Suppressor macrophage treated with lipopolysaccharide for 1 hour (primary cell): ENCODE measurements around the gene MAPK8IP3.

Experiments used
- DNase-seq, 3 donors: peaks; one replicate each; pipeline ENCODE4 v3.0.0-alpha.2; 2020 to 2022

MAPK8IP3 gene, protein sequence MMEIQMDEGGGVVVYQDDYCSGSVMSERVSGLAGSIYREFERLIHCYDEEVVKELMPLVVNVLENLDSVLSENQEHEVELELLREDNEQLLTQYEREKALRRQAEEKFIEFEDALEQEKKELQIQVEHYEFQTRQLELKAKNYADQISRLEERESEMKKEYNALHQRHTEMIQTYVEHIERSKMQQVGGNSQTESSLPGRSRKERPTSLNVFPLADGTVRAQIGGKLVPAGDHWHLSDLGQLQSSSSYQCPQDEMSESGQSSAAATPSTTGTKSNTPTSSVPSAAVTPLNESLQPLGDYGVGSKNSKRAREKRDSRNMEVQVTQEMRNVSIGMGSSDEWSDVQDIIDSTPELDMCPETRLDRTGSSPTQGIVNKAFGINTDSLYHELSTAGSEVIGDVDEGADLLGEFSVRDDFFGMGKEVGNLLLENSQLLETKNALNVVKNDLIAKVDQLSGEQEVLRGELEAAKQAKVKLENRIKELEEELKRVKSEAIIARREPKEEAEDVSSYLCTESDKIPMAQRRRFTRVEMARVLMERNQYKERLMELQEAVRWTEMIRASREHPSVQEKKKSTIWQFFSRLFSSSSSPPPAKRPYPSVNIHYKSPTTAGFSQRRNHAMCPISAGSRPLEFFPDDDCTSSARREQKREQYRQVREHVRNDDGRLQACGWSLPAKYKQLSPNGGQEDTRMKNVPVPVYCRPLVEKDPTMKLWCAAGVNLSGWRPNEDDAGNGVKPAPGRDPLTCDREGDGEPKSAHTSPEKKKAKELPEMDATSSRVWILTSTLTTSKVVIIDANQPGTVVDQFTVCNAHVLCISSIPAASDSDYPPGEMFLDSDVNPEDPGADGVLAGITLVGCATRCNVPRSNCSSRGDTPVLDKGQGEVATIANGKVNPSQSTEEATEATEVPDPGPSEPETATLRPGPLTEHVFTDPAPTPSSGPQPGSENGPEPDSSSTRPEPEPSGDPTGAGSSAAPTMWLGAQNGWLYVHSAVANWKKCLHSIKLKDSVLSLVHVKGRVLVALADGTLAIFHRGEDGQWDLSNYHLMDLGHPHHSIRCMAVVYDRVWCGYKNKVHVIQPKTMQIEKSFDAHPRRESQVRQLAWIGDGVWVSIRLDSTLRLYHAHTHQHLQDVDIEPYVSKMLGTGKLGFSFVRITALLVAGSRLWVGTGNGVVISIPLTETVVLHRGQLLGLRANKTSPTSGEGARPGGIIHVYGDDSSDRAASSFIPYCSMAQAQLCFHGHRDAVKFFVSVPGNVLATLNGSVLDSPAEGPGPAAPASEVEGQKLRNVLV (N-terminal part only)

DNA sequence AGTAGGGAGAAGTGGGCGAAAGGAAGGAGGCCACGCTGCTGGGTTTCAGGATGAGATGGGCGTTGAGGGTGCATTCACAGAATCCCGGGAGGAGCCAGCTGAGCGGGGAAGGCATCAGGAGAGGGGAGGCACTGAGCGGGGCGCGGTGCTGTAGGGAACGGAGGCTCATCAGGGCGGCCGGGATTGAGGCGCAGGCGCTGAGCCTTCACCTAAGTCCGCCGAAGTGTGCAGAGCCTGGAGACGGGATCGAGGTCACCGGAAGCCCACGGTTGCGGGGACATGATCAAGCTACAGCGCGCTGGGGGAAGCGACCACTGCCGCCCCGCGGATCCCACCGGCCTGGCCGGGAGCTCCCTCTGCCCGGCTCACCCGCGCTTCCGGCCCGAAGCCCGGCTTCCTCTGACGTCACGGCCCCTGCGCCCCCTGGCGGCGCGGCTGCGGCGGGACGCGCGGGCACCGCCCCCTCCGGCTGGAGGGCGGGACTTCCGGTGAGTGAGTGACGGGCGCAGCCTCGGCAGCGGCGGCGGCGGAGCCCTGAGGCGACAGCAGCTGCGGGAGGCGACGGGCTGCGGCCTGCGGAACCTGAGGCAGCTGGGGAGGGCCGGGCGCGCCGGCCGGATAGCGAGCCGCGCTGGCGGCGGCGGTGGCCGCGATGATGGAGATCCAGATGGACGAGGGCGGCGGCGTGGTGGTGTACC, at the start of gene MAPK8IP3:
Gene MAPK8IP3, plus strand, starts transcription at position 508 of the 698 bp plus-strand sequence. Its CDS starts 145 bp downstream, at position 653.
- peak; percentile 92 to 98 (median 96) for DNase-seq

DNA sequence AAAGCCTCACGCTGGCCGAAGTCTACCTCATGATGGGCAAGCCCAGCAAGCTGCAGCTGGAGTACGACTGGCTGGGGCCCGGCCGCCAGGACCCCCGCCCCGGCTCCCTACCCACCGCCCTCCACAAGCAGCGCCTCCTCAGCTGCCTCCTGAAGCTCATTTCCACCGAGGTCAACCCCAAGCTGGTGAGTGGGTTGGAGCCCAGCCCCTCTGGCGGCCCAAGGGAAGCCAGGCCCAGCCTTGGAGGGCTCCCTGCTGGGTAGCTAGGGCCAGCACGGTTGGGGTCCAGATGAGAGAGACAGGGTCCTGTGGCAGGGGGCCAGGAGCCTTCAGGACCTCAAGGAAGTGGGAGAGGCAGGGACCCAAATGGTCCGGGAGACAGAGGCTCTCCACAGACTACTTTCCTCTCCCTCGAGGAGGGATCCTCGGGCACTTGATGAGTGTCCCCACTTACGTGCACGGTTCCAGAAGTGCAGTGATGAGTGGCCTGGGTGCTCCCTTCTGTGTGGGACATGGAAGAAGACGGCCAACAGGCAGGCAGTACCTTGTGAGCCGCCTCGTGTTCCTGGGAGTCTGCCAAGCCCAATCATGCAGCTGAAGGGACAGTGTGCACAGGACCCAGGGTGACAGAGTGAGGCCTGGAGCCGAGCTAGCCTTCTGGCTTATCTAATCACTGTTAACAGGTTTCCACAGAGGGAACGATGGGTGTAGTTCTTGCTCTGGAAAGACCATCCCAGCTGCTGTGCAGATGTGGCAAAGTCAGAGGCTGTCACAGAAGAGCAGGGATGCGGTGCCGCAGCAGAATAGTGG, 49.0 kb upstream of the MAPK8IP3 start:
- DNase-seq = no peak

DNA sequence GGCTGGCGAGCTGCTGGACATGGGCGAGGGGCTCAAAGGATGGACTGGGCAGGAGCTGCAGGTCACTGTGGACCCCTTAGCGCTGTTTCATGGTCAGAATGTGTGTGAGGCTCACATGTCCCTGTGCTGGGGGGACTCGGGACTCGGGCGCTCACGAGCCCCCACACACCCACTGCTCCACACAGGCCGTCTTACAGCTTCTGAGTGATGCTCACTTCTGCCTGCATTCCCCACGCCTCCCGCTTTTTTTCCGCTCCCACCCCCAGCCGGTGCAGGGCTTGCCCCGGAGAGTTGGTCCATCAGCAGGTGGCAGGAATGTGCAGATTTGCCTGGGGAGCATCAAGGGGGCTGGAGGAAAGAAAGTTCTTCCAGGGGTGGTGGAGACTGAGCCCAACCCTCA, 48.2 kb upstream of the MAPK8IP3 start:
- no peak for DNase-seq

DNA sequence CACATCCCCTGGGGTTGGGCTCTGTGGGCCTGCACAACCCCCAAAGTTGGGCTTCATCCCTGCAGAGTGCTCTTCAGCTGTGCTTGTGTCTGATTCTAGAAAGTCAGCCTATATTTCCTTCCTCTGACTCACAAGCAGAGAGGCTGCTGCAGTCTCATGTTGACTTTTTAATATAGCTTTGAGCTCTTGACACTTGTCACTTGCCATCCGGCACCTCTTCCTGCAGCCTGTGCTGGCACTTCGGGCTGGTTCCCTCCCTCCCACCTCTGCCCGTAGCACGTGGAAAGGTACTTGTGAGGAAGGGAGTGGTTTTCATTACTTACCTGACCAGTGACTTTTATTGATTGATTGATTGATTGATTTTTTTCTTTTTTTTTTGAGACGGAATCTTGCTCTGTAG, 47.0 kb upstream of the MAPK8IP3 start:
- no peak for DNase-seq

DNA sequence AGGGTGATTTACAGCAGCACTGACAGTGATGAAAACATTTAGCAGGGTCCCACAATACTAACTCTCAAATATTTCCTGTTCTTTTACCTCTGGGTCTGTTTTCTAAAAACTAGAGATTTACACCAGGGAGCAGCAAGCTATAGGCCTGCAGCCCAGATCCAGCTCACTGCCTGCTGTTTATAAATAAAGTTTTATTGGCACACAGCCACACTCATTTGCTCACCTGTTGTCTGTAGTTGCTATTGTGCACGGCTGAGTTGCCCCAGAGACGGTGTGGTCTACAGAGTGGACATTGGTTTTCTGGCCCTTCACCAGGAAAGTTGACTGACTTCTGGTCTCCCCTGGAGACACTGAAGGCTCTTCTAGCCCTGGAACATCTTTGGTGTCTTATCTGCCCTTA, 44.2 kb upstream of the MAPK8IP3 start:
- no peak for DNase-seq

DNA sequence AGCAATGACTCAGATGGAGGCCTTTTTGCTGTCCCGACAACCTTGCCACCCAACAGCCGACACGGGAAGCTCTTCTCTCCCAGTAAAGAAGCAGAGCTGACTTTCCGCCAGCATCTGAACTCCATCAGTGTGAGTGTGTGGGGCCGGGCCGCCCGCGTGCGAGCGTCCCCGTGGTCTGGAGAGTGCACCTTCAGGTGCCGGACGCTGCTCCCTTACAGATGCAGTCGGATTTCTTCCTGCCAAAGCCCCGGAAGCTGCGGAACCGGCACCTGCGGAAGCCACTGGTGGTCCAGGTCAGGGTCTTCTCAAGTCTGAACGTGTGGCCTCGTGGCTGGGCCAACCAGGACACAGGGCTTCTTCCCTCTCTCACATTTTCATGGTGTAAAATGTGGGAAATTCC, 43.5 kb upstream of the MAPK8IP3 start:
- DNase-seq = no peak

DNA sequence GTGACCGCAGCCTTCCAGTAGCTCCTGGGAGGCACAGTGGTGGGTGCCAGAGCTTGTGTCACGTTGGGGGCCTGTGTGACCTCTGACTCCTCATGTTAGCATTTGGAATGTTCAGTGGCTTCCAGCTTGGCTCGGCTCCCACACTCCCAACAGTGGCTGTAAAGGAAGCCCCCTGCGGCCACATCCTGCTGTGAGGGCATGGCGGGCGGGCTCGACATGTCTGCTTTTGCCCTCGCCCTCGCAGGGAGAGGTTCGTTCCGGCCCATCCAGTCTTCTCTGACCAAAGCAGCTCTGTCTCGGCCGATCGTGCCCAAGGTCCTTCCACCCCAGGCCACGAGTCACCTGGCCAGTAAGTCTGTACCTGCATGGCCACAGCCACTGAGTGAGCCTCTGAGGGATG, 40.2 kb upstream of the MAPK8IP3 start:
- no peak for DNase-seq

DNA sequence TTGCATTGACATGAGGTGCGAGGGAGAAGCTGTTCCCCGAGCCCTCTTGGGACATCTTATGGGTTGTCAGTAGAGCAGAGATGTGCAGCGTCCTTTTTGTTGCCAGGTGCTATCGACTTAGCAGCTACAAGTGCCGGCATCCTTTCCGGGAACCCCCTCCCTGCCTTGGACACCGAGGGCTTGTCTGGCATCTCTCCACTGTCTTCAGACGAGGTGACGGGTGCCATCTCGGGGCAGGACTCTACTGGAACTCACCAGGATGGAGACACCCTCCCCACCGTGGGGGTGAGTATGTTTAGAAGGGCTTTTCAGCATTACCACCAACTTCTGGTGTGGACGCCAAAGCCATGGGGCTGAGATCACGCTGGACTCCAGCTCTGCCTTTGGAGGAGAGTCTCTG, 39.7 kb upstream of the MAPK8IP3 start:
- no peak for DNase-seq

DNA sequence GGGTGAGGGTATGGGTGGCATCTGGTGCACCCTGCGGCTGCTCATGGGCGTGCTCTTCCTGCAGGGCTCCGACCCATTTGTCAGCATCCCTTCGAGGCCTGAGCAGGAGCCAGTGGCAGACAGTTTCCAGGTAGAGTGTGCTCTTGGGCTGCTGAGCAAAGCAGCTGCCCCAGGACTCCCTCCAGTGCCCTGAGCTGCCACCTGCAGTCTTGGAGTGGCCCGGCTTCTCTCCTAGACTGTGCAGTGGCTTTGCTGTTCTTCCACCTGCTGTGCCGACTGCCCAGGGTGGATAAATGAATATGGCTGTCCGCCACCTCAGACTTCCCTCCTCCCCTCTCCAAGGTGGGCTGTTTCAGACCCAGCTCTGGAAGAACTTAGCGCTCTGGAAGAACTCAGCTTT, 38.7 kb upstream of the MAPK8IP3 start:
- no peak for DNase-seq

DNA sequence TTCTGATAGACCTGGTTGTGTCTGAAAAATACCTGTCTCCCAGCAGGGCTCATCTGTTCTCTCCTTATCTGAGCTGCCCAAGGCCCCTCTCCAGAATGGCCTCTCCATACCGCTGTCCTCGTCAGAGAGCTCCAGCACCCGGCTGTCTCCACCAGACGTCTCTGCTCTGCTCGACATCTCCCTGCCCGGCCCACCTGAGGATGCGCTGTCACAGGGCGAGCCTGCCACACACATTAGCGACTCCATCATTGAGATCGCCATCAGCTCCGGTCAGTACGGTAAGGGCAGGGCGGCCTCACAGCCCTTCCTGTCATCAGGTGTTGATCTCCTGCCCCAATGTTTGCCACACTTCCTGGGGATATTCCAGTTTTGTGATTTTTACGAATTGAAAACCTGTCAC, 38.1 kb upstream of the MAPK8IP3 start:
- DNase-seq = no peak

DNA sequence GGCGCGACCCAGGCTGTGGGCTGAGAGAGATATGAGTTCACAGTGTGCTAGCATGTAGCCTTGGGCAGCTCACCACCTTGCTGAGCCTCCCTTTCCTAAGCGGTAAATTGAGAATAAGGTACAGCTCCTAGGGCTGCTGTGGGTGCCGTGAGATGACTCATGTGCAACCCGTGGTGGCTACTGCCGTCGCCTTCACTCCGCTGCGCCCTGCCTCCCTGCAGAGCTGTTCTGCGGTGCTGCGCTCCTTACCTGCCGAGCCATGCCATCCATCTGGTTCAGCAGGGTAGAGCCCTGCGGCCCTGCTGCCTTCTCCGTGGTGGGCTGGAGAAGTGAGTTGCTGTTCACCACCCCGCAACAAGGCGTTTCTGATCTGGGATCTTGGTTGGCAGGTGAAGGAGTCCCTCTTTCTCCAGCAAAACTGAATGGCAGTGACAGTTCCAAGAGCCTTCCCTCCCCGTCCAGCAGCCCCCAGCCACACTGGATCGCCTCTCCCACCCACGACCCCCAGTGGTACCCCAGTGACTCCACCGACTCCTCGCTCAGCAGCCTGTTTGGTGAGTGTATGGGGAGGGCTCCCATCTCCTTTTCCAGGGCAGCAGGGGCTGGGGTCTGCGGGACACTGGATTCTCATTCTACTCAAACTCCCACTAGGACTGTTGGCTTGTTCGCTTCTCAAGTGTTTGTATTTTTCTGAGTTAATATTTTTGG, 37.2 kb upstream of the MAPK8IP3 start:
- DNase-seq = no peak

DNA sequence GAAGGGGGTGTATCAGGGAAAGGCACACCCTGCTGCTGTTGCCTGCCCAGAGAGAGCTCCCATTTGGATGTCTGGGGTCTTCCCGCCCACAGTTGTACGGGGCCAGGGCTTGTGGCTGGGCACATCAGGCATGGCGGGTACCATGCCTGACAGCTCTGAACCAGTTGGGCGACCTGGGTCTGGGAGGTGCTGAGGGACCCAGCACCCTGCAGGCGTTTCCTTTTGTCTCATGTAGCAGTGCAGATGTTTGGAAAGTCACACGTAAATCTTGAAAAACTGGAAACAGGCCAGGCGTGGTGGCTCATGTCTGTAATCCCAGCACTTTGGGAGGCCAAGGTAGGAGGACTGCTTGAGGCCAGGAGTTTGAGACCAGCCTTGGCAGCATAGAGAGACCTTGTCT, 36.3 kb upstream of the MAPK8IP3 start:
- DNase-seq = no peak

DNA sequence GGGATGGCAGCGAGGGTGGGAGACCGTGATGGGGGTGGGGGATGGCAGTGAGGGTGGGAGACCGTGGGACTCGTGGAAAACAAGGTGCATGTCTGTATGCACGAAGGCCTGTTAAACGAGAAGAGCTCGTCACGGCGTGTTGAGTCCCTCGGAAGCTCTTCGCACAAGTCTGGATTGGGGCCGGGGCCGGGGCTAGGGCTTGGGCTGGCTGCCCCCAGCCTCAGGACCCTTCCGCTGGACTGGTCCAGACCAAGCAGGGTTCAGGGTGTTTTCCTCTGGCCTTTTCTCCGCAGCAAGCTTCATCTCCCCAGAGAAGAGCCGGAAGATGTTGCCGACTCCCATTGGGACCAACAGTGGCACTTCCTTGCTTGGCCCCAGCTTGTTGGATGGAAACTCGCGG, 35.6 kb upstream of the MAPK8IP3 start:
- no peak for DNase-seq

DNA sequence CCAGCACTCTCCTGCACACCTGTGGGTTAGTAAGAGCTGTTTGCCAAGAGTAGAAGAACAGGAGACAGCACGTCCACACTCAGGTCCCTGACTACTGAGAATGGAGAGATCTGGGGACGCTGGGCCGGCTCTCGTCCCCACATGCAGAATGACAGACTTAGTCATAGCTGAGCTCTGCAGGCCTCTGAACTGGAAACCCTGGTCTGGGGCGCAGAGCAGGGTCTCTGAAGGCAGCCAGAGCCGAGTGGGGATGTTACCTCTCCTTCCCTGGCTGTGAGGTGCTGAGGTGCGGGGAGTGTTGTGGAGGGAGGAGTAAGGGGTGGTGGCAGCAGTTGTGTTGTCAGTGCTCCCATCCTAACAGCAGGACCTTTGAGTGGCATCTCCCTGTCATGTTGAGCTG, 35.1 kb upstream of the MAPK8IP3 start:
- DNase-seq = no peak

DNA sequence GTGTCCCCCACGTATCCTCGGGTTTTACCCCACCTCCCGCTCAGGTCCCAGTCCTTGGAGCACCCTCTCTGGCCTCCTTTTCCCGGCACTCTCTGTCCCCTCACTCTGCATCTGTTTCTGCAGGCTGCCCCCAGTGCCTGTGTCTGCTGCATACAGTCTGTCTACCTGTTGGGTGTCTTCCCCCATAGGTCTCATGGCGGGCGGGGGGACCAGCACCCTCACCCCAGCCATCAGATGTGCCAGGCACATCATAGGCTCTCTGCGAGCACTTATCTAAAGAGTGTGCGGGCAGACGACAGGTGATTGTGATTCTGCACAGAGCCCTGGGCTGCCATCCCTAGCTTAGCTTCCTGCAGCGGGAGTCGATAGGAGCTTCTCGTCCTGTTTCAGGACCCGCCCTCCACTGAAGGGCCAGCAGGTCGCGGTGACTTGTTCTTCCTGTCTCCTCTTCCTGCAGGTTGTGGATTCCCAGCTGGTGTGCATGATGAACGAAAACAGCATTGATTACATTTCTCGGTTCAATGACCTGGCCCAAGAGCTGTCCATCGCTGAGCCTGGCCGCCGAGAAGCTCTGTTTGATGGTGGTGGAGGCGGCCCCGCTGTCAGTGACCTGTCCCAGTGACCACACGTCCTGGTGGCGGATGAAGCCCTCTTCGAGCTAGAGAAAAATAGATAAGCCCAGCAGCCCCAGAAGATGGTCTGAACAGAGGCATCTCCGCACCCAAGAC, 32.4 kb upstream of the MAPK8IP3 start:
- DNase-seq = no peak

DNA sequence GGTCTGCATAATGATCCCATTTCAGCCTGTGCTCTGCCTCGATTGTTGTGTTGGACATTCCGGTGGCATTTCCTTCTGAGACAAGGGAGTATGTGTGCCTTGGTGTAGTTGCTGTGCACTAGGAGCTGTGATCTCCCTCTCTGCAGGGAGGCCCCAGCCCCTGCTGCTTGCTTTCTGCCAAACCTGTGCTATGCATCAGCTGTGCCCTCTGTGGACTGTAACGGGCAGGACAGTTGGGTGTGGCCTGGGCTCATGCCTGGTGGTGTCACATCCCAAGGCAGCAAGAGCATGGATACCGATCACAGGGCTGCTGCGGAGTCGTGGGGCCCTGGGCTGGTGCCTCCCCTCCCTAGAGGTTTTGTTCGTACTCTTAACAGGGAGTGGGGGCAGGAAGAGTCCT, 31.7 kb upstream of the MAPK8IP3 start:
- no peak for DNase-seq

DNA sequence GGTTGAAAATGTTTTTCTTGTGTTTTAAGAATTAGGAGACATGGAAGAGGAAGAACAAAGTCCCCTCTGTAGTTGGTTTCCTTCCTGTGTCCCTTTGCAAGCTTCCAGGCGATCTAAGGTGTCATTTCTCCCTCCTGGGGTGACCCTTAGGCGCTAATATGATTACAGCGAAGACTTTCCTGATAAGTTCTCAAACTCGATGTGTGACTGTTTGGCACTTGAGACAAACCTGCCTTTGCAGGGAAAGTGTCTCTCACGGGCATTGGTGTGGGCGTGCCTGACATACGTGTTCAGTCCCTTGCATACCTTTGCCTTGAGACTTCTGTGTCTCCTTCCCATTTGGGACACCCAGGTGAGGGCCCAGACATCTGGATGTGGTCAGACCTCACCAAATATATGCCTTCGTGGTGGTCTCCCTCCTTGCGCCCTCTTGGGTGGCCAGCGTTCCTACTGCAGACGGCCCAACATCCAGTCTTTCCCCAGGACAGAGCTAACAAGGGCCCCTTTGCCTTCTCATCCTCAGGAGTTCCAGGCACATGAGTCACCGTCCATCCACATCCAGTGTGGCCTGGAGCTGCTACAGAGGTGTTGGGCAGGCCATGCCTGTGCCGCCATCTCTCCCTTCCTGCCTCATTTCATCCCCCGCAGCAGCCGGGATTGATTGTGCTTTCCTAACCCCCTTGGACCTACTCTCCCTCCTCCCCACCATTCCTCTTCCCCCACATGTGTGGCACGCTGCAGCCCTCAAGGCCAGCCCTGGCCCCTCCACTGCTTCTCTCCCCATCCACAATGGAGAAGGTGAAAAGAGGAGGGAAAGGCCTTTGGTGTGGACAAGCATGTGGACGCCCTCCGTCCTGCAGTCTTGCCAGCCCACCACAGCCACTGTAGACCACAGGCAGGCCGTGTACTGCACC, 31.0 kb upstream of the MAPK8IP3 start:
- DNase-seq = no peak

DNA sequence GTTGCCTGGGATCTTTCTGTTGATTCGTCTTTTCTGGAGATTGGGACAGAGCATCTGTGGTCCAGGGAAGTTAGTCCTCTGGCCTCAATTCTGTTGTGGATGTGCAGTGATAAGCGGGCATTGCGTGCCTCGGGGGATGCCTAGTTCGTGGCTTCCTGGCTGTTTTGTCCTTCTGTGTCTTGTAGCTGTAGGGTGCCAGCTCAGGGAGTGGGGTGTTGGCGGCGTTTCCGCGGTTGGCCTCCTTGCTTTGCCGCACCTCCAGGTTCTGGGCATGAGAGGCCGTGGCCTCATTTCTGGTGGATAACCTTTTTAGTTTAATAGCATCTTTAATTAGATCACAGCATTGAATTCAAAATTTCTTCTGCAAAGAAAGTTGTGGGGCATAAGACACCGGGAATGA, 29.3 kb upstream of the MAPK8IP3 start:
- no peak for DNase-seq

DNA sequence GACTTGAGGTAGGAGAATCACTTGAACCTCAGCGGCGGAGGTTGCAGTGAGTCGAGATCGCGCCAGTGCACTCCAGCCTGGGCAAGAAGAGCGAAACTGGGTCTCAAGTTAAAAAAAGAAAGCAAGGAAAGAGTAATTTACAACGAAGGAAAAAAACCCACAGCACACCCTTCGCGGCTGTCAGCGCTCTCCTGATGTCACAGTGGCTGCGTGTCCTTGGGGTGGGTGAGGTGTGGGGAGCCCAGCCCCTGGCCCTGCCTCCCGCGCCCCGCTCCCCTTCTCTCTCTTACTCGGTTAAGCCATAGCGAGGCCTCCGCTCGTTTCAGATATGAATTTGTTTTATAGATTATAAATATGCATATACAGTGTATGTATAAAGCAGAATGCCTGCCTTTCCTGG, 28.7 kb upstream of the MAPK8IP3 start:
- DNase-seq = no peak
